Neuronal stem cell (in vitro differentiated cells): Measurements from ENCODE around the gene HSD3B7.
"Not testable (repeated sequence)": the region's sequence is repeated elsewhere in the genome, so short reads cannot be mapped to it uniquely, and the experiment has no call there.

Source experiments
- DNase-seq: peaks from one replicate; pipeline ENCODE4 v3.0.0-alpha.2; 2013; ENCODE audit warnings: low spot score
- H2AFZ ChIP-seq: one replicate; pipeline ENCODE4 v1.6.1; 2013; ENCODE audit warnings: mild to moderate bottlenecking, low read length, inconsistent platforms
- H2AK5ac ChIP-seq: 2 replicates; pipeline ENCODE4 v1.6.1; 2013; ENCODE audit warnings: low read depth, mild to moderate bottlenecking, inconsistent platforms, low read length, moderate library complexity, mixed read lengths
- H2BK120ac ChIP-seq: 2 replicates; pipeline ENCODE4 v1.6.1; 2013; ENCODE audit warnings: low read depth, mild to moderate bottlenecking, inconsistent platforms, low read length, moderate library complexity, mixed read lengths
- H2BK12ac ChIP-seq: one replicate; pipeline ENCODE4 v1.6.1; 2013; ENCODE audit warnings: low read length, inconsistent platforms
- H2BK15ac ChIP-seq: 2 replicates; pipeline ENCODE4 v1.6.1; 2013; ENCODE audit warnings: mild to moderate bottlenecking, low read length, inconsistent platforms, mixed read lengths
- H2BK5ac ChIP-seq: one replicate; pipeline ENCODE4 v1.6.1; 2013; ENCODE audit warnings: inconsistent platforms, mild to moderate bottlenecking, low read length, moderate library complexity
- H3K14ac ChIP-seq: one replicate; pipeline ENCODE4 v1.6.1; 2013; ENCODE audit warnings: low read length, inconsistent platforms
- H3K18ac ChIP-seq: 2 replicates; pipeline ENCODE4 v1.6.1; 2013; ENCODE audit warnings: low read length, inconsistent platforms
- H3K23ac ChIP-seq: 2 replicates; pipeline ENCODE4 v1.6.1; 2013; ENCODE audit warnings: low read depth, mild to moderate bottlenecking, mixed read lengths, low read length, inconsistent platforms; ENCODE audit not compliant: poor library complexity
- H3K27ac ChIP-seq: replicated peaks from 3 replicates; pipeline ENCODE4 v1.5.1; 2013; ENCODE audit warnings: low read length, inconsistent platforms
- H3K27me3 ChIP-seq, 3 experiments: 2 replicates each; pipeline ENCODE4 v1.6.1; 2013; ENCODE audit warnings: low read length in 3 of 3, mild to moderate bottlenecking in 2 of 3, inconsistent platforms in 1 of 3, low read depth in 1 of 3, mixed read lengths in 1 of 3, moderate library complexity in 1 of 3; ENCODE audit not compliant: control insufficient read depth in 3 of 3, insufficient read depth in 3 of 3
- H3K36me3 ChIP-seq, 2 donors: replicated peaks in 1 of 2; 2 replicates each; pipeline ENCODE4 v1.6.1; 2013; ENCODE audit warnings: low read length in 2 of 2; ENCODE audit not compliant: control insufficient read depth in 2 of 2, insufficient read depth in 2 of 2
- H3K4ac ChIP-seq: 2 replicates; pipeline ENCODE4 v1.6.1; 2013; ENCODE audit warnings: inconsistent platforms, mild to moderate bottlenecking, low read length, moderate library complexity
- H3K4me1 ChIP-seq, 2 donors: 1 replicate in 1 of 2; 2 replicates in 1 of 2; pipeline ENCODE4 v1.6.1; 2013; ENCODE audit warnings: low read length in 2 of 2, low read depth in 1 of 2; ENCODE audit not compliant: control insufficient read depth in 2 of 2, insufficient read depth in 1 of 2
- H3K4me2 ChIP-seq: one replicate; pipeline ENCODE4 v1.6.1; 2013; ENCODE audit warnings: mild to moderate bottlenecking, low read length, inconsistent platforms; ENCODE audit not compliant: insufficient read depth, poor library complexity, severe bottlenecking
- H3K4me3 ChIP-seq, 2 donors: 2 replicates each; pipeline ENCODE4 v1.5.1; 2013; ENCODE audit warnings: low read length in 2 of 2, mild to moderate bottlenecking in 2 of 2, inconsistent platforms in 1 of 2, moderate library complexity in 1 of 2
- H3K79me1 ChIP-seq: one replicate; pipeline ENCODE4 v1.6.1; 2013; ENCODE audit warnings: low read depth, mild to moderate bottlenecking, inconsistent platforms, low read length, moderate library complexity
- H3K9ac ChIP-seq: one replicate; pipeline ENCODE4 v1.6.1; 2013; ENCODE audit warnings: mild to moderate bottlenecking, low read depth, low read length, inconsistent platforms; ENCODE audit not compliant: poor library complexity
- H3K9me3 ChIP-seq, 2 donors: replicated peaks in 1 of 2; 2 replicates each; pipeline versions ENCODE3 to v1.6.1; 2013; ENCODE audit warnings: low read length in 2 of 2, mild to moderate bottlenecking in 2 of 2, inconsistent platforms in 1 of 2, low read depth in 1 of 2, mixed read lengths in 1 of 2, moderate library complexity in 1 of 2; ENCODE audit not compliant: control insufficient read depth in 2 of 2, insufficient read depth in 1 of 2
- H4K8ac ChIP-seq: one replicate; pipeline ENCODE4 v1.6.1; 2013; ENCODE audit warnings: low read depth, mild to moderate bottlenecking, inconsistent platforms, low read length, moderate library complexity
- H4K91ac ChIP-seq: one replicate; pipeline ENCODE4 v1.6.1; 2013; ENCODE audit warnings: low read length, low read depth, mild to moderate bottlenecking, inconsistent platforms; ENCODE audit not compliant: poor library complexity
- WGBS, 2 donors: extraction: QIAGEN DNeasy Blood & Tissue Kit; methylation state at CpG; one replicate each; pipeline ENCODE4 v1.1.7; 2013; ENCODE audit warnings: missing lambda C conversion rate in 2 of 2, mixed read lengths in 1 of 2; ENCODE audit not compliant: insufficient read length in 2 of 2, insufficient replicate concordance in 1 of 2; ENCODE audit errors: extremely low coverage in 2 of 2; 5-methylcytosine and 5-hydroxymethylcytosine counted together

The HSD3B7 gene

GRCh38 chr16:31010585-31011325 is 25.7 kb downstream of the HSD3B7 start, which contains the start of gene STX1B:
TSS of gene STX1B (minus strand) at chr16:31010638. CDS start at chr16:31010396, 242 bp downstream.
- peak within 1 kb of the TSS; percentile 71 for H3K9ac ChIP-seq
- no CpG with 5 or more reads among the region's 45 CpGs for WGBS, 2 donors
- peak within 1 kb of the TSS; percentile 54 to 74 for H3K4me3 ChIP-seq
- H3K14ac ChIP-seq: peak within 1 kb of the TSS; percentile 3
- peak within 1 kb of the TSS; percentile 76 for H3K4me2 ChIP-seq
- no peak within 1 kb of the TSS for H2BK120ac ChIP-seq
- peak within 1 kb of the TSS; percentile 94 for H2AFZ ChIP-seq
- no peaks in the 10 kb centered on the region for H3K9me3 ChIP-seq
- H3K4me1 ChIP-seq: peaks cover 13 to 16% of the 10 kb centered on the region in 2 donors
- peak within 1 kb of the TSS; percentile 51 for H2BK15ac ChIP-seq
- peak within 1 kb of the TSS; percentile 26 for H4K8ac ChIP-seq
- no peaks in the 10 kb centered on the region for H3K36me3 ChIP-seq
- peak within 1 kb of the TSS; percentile 78 for H3K18ac ChIP-seq
- no peaks in the 10 kb centered on the region for H3K79me1 ChIP-seq
- no peak within 1 kb of the TSS for H3K27ac ChIP-seq
- H3K4ac ChIP-seq: no peak within 1 kb of the TSS
- H2AK5ac ChIP-seq: peak within 1 kb of the TSS; percentile 59
- H3K27me3 ChIP-seq: peaks cover 0 to 3% (median 3%) of the 10 kb centered on the region in 3 experiments
- H4K91ac ChIP-seq: peak within 1 kb of the TSS; percentile 14
- peak within 1 kb of the TSS; percentile 25 for H2BK12ac ChIP-seq
- DNase-seq: peak; percentile 59
- peak within 1 kb of the TSS; percentile 35 for H3K23ac ChIP-seq
- H2BK5ac ChIP-seq: no peak within 1 kb of the TSS

- H3K18ac ChIP-seq, H4K8ac ChIP-seq, H3K4me2 ChIP-seq, H2BK120ac ChIP-seq, H2AK5ac ChIP-seq, H3K23ac ChIP-seq, H2AFZ ChIP-seq, DNase-seq, H3K14ac ChIP-seq, H2BK5ac ChIP-seq, H3K9me3 ChIP-seq, H2BK12ac ChIP-seq, H3K27ac ChIP-seq, H3K36me3 ChIP-seq, H4K91ac ChIP-seq, H3K4me1 ChIP-seq, H3K9ac ChIP-seq, H3K27me3 ChIP-seq, H3K79me1 ChIP-seq, H3K4me3 ChIP-seq, H3K4ac ChIP-seq: not testable (repeated sequence)
- no CpG with 5 or more reads among the region's 7 CpGs for WGBS, 2 donors
- peak overlapping the region; percentile 19 for H2BK15ac ChIP-seq
Observed at GRCh38 chr16:31011815-31012214, 26.8 kb downstream of the HSD3B7 start.

GRCh38 chr16:31013292-31013691 is 28.3 kb downstream of the HSD3B7 start:
- not testable (repeated sequence) for H4K8ac ChIP-seq, H3K36me3 ChIP-seq, H3K9ac ChIP-seq, H4K91ac ChIP-seq, H2BK5ac ChIP-seq, H3K4ac ChIP-seq, H3K23ac ChIP-seq, H3K9me3 ChIP-seq, H2AK5ac ChIP-seq, H3K79me1 ChIP-seq, H3K4me1 ChIP-seq, H2BK12ac ChIP-seq, H3K14ac ChIP-seq, H3K27me3 ChIP-seq, DNase-seq, H2BK15ac ChIP-seq, H3K4me3 ChIP-seq, H2AFZ ChIP-seq, H2BK120ac ChIP-seq, H3K18ac ChIP-seq, H3K4me2 ChIP-seq, H3K27ac ChIP-seq

- Histone ChIP-seq H3K27me3 (peaks cover 0 to 3% (median 3%) of the 10 kb centered on the region in 3 experiments), H3K36me3 (no peaks in the 10 kb centered on the region), H2BK5ac (no peak overlapping the region), H3K4me3 (no peak overlapping the region), H2BK12ac (no peak overlapping the region), H3K9me3 (no peaks in the 10 kb centered on the region), H2AK5ac (no peak overlapping the region), H3K27ac (no peak overlapping the region), H2BK120ac (no peak overlapping the region), H4K91ac (no peak overlapping the region), H2BK15ac (no peak overlapping the region), H3K4me1 (peaks cover 0 to 1% of the 10 kb centered on the region in 2 donors), H2AFZ (peak overlapping the region; percentile 4), H3K9ac (no peak overlapping the region), H3K4ac (no peak overlapping the region), H4K8ac (no peak overlapping the region), H3K18ac (no peak overlapping the region), H3K14ac (no peak overlapping the region), H3K4me2 (no peak overlapping the region), H3K79me1 (no peaks in the 10 kb centered on the region), H3K23ac (no peak overlapping the region)
- WGBS, 2 donors: no CpG with 5 or more reads among the region's 6 CpGs
- no peak for DNase-seq
Observed at GRCh38 chr16:31016018-31016417, 31.0 kb downstream of the HSD3B7 start.
